ENCODE data around the gene CTIF. TPM values are rescaled to one million over a fixed set of nuclear protein-coding genes. Genes with fewer than 3 reads are reported as not detected.

The CTIF gene
- total and polyA plus RNA-seq, 4 donors, result 10.6 to 26.7 (median 12.3) TPM

DNA sequence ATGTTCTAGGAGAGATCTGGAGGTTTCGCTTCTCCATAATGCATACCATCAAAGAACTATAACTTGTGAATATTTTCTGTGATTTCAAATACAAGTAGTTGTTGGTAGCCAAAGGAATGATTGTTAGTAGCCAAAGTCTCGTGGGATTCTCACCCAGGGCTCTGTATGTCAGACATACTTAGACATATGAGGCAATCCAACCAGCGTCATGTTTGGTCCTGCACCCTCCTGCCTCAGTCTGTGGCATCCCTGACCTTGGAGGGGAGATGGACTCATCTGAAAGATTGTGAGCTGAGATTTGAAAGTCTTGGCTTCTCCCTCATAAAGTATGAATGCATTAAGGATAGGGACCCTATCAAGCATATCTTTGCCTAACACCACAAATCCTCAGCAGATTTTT, 81.2 kb downstream of the CTIF start (continued):
- TF ChIP-seq CTCF (IDR thresholded peaks at IDR 0.05; ENCODE audit: low read depth, low read length, missing input control) (no peak), FOXA1 (IDR thresholded peaks at IDR 0.05) (no peak)

DNA sequence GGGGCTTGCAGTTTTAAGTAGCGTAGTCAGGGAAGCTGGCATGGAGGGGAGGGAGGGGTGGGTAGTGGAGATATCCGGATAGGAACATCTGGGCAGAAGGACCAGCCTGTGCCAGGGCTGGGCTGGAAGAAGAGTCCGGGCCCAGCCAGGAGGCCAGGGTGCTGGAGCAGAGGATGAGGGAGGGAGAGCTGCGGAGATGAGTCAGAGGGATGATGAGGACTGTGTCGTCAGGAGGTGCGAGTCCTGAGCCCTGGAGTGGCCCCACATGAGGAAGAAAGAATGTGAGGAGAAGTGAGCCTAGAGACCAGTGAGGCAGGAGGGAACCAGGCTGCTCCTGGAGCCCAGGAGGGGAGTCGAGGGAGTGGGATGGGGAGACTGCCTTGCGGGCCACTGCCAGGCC, 82.4 kb downstream of the CTIF start:
- Histone ChIP-seq H3K9ac (ENCODE audit: low read depth in 1 of 2, low read length in 2 of 2) (no peak overlapping the region), H3K36me3 (ENCODE audit: control insufficient read depth in 4 of 4, insufficient read depth in 3 of 4, low read depth in 1 of 4, low read length in 3 of 4) (peaks cover 2 to 22% (median 7%) of the 10 kb centered on the region in 4 donors), H3K27ac (ENCODE audit: low read depth in 1 of 2, low read length in 2 of 2) (no peak overlapping the region), H3K27me3 (ENCODE audit: control insufficient read depth in 4 of 4, insufficient read depth in 4 of 4, low read length in 3 of 4) (no peaks in the 10 kb centered on the region), H3K4me1 (ENCODE audit: control insufficient read depth in 4 of 4, insufficient read depth in 4 of 4, low read length in 3 of 4) (no peaks in the 10 kb centered on the region), H3K9me3 (ENCODE audit: control insufficient read depth in 4 of 4, low read length in 3 of 4) (no peaks in the 10 kb centered on the region), H3K4me3 (ENCODE audit: low read depth in 1 of 3, low read length in 3 of 3) (no peak overlapping the region)
- TF ChIP-seq NR2F2 (IDR thresholded peaks at IDR 0.05), result no peak
- TF ChIP-seq, protein P1, sequence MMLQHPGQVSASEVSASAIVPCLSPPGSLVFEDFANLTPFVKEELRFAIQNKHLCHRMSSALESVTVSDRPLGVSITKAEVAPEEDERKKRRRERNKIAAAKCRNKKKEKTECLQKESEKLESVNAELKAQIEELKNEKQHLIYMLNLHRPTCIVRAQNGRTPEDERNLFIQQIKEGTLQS (IDR thresholded peaks at IDR 0.05), result no peak
- TF ChIP-seq FOXA1 (IDR thresholded peaks at IDR 0.05), result no peak
- TF ChIP-seq FOXA2 (IDR thresholded peaks at IDR 0.05), result no peak
- TF ChIP-seq RXRA (IDR thresholded peaks at IDR 0.05), result no peak
- TF ChIP-seq HNF4G (IDR thresholded peaks at IDR 0.05), result no peak
- 97% methylated on average over 8 of the region's 8 CpGs for WGBS
- no peak for DNase-seq (ENCODE audit: low spot score)

GRCh38 chr18:48621815-48622555, 83.2 kb downstream of the CTIF start:
- H3K9ac ChIP-seq (ENCODE audit: low read depth in 1 of 2, low read length in 2 of 2), result no peak overlapping the region
- DNase-seq (ENCODE audit: low spot score), result no peak
- TF ChIP-seq, protein P1 (IDR thresholded peaks at IDR 0.05), result no peak
- TF ChIP-seq NR2F2 (IDR thresholded peaks at IDR 0.05), result no peak
- no peak for TF ChIP-seq SP1 (IDR thresholded peaks at IDR 0.05)
- TF ChIP-seq YY1 (IDR thresholded peaks at IDR 0.05), result no peak
- TF ChIP-seq RXRA (IDR thresholded peaks at IDR 0.05), result no peak
- no peak for TF ChIP-seq HNF4G (IDR thresholded peaks at IDR 0.05)

DNA sequence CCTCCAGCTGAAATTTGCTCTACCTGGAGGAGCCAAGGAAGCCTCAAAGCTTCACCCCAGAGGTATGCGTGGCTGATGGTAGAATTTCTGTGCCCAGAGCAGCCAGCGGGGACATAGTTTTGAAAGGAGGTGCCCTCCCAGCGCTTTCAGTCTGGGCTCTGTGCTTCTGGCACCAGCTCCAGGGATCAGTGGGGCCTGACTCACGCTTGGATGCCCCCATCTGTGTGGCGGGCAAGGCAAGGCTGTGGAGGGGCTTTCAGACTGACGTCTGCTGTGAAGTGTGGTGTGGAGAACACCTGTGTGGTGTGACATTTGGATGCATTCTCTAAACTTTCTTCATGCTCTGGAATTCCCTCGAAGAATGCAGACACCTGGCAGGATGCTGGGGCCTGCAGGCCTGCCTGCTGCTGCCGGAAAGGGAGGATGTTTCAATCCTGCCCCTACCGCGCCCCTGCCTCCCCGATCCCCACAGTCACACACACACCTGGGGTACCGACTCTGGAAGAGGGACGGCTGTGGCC, 84.1 kb downstream of the CTIF start:
- no peaks in the 10 kb centered on the region for H3K4me1 ChIP-seq (ENCODE audit: control insufficient read depth in 4 of 4, insufficient read depth in 4 of 4, low read length in 3 of 4)
- no peak overlapping the region for H3K4me3 ChIP-seq (ENCODE audit: low read depth in 1 of 3, low read length in 3 of 3)
- H3K36me3 ChIP-seq (ENCODE audit: control insufficient read depth in 4 of 4, insufficient read depth in 3 of 4, low read depth in 1 of 4, low read length in 3 of 4), result peaks cover 0 to 22% (median 6%) of the 10 kb centered on the region in 4 donors
- TF ChIP-seq GABPA (IDR thresholded peaks at IDR 0.05 in 1 of 2, conservative IDR thresholded peaks at IDR 0.05 in 1 of 2) (no peak), HNF4A (conservative IDR thresholded peaks at IDR 0.05) (no peak), FOXA2 (IDR thresholded peaks at IDR 0.05) (no peak), YY1 (IDR thresholded peaks at IDR 0.05) (no peak), JUND (IDR thresholded peaks at IDR 0.05) (no peak), RAD21 (IDR thresholded peaks at IDR 0.05) (no peak), RXRA (IDR thresholded peaks at IDR 0.05) (no peak), HNF4G (IDR thresholded peaks at IDR 0.05) (no peak)
- TF ChIP-seq, protein P2, sequence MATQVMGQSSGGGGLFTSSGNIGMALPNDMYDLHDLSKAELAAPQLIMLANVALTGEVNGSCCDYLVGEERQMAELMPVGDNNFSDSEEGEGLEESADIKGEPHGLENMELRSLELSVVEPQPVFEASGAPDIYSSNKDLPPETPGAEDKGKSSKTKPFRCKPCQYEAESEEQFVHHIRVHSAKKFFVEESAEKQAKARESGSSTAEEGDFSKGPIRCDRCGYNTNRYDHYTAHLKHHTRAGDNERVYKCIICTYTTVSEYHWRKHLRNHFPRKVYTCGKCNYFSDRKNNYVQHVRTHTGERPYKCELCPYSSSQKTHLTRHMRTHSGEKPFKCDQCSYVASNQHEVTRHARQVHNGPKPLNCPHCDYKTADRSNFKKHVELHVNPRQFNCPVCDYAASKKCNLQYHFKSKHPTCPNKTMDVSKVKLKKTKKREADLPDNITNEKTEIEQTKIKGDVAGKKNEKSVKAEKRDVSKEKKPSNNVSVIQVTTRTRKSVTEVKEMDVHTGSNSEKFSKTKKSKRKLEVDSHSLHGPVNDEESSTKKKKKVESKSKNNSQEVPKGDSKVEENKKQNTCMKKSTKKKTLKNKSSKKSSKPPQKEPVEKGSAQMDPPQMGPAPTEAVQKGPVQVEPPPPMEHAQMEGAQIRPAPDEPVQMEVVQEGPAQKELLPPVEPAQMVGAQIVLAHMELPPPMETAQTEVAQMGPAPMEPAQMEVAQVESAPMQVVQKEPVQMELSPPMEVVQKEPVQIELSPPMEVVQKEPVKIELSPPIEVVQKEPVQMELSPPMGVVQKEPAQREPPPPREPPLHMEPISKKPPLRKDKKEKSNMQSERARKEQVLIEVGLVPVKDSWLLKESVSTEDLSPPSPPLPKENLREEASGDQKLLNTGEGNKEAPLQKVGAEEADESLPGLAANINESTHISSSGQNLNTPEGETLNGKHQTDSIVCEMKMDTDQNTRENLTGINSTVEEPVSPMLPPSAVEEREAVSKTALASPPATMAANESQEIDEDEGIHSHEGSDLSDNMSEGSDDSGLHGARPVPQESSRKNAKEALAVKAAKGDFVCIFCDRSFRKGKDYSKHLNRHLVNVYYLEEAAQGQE (IDR thresholded peaks at IDR 0.05), result no peak
- TF ChIP-seq, protein P3, sequence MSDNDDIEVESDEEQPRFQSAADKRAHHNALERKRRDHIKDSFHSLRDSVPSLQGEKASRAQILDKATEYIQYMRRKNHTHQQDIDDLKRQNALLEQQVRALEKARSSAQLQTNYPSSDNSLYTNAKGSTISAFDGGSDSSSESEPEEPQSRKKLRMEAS (IDR thresholded peaks at IDR 0.05), result no peak
- no peak overlapping the region for H3K27ac ChIP-seq (ENCODE audit: low read depth in 1 of 2, low read length in 2 of 2)
- WGBS, result 88% methylated on average over 13 of the region's 13 CpGs
- no peak for DNase-seq (ENCODE audit: low spot score)
- no peak overlapping the region for H3K9ac ChIP-seq (ENCODE audit: low read depth in 1 of 2, low read length in 2 of 2)
- H3K9me3 ChIP-seq (ENCODE audit: control insufficient read depth in 4 of 4, low read length in 3 of 4), result no peaks in the 10 kb centered on the region
- H3K27me3 ChIP-seq (ENCODE audit: control insufficient read depth in 4 of 4, insufficient read depth in 4 of 4, low read length in 3 of 4), result no peaks in the 10 kb centered on the region

More at GRCh38 chr18:48621815-48622555, 83.2 kb downstream of the CTIF start:
- Histone ChIP-seq H3K9me3 (ENCODE audit: control insufficient read depth in 4 of 4, low read length in 3 of 4) (no peaks in the 10 kb centered on the region), H3K36me3 (ENCODE audit: control insufficient read depth in 4 of 4, insufficient read depth in 3 of 4, low read depth in 1 of 4, low read length in 3 of 4) (peaks cover 0 to 22% (median 6%) of the 10 kb centered on the region in 4 donors), H3K4me1 (ENCODE audit: control insufficient read depth in 4 of 4, insufficient read depth in 4 of 4, low read length in 3 of 4) (no peaks in the 10 kb centered on the region), H3K27me3 (ENCODE audit: control insufficient read depth in 4 of 4, insufficient read depth in 4 of 4, low read length in 3 of 4) (no peaks in the 10 kb centered on the region), H3K4me3 (ENCODE audit: low read depth in 1 of 3, low read length in 3 of 3) (no peak overlapping the region), H3K27ac (ENCODE audit: low read depth in 1 of 2, low read length in 2 of 2) (no peak overlapping the region)
- WGBS, result 87% methylated on average over 11 of the region's 11 CpGs

All from liver (tissue), 9 donors.